Endodermal cell (in vitro differentiated cells): Measurements from ENCODE around the gene ZNF710. TPM values are rescaled to one million over a fixed set of nuclear protein-coding genes. Genes with fewer than 3 reads are reported as not detected.

ENCODE experiments used
- DNase-seq: peaks from one replicate; pipeline ENCODE4 v3.0.0-alpha.2; 2017
- H3K27ac ChIP-seq: 2 replicates; pipeline ENCODE4 v1.5.1; 2013; ENCODE audit warnings: mild to moderate bottlenecking, low read depth, low read length, moderate library complexity
- H3K27me3 ChIP-seq: 2 replicates; pipeline ENCODE4 v1.6.1; 2013; ENCODE audit warnings: mild to moderate bottlenecking, low read length, moderate library complexity; ENCODE audit not compliant: insufficient read depth, control insufficient read depth, poor library complexity, severe bottlenecking
- H3K36me3 ChIP-seq: 2 replicates; pipeline ENCODE4 v1.7.0; 2013; ENCODE audit warnings: mild to moderate bottlenecking, low read length, moderate library complexity; ENCODE audit not compliant: control insufficient read depth, insufficient read depth
- H3K4me1 ChIP-seq: one replicate; pipeline ENCODE4 v1.7.0; 2013; ENCODE audit warnings: low read length; ENCODE audit not compliant: control insufficient read depth, insufficient read depth
- H3K4me3 ChIP-seq: 2 replicates; pipeline ENCODE4 v1.5.1; 2013; ENCODE audit warnings: mild to moderate bottlenecking, low read length, moderate library complexity
- H3K9ac ChIP-seq: 2 replicates; pipeline ENCODE4 v1.6.1; 2013; ENCODE audit warnings: mild to moderate bottlenecking, low read length, moderate library complexity; ENCODE audit not compliant: poor library complexity, severe bottlenecking; ENCODE audit errors: extremely low read depth
- H3K9me3 ChIP-seq: 2 replicates; pipeline ENCODE4 v1.6.1; 2013; ENCODE audit warnings: mild to moderate bottlenecking, low read length, moderate library complexity; ENCODE audit not compliant: control insufficient read depth
- H3K27ac Mint-ChIP-seq: 2 replicates; pipeline ENCODE4 v1.8.0; 2020; ENCODE audit warnings: mixed read lengths
- H3K27me3 Mint-ChIP-seq: 2 replicates; pipeline ENCODE4 v1.8.0; 2021; ENCODE audit warnings: mild to moderate bottlenecking, mixed read lengths; ENCODE audit not compliant: insufficient read depth
- H3K36me3 Mint-ChIP-seq: 2 replicates; pipeline ENCODE4 v1.8.0; 2020; ENCODE audit warnings: low read depth, mixed read lengths
- H3K4me1 Mint-ChIP-seq: 2 replicates; pipeline ENCODE4 v1.8.0; 2020; ENCODE audit warnings: mixed read lengths
- H3K4me3 Mint-ChIP-seq: 2 replicates; pipeline ENCODE4 v1.8.0; 2020; ENCODE audit warnings: mild to moderate bottlenecking, moderate library complexity, mixed read lengths
- H3K9me3 Mint-ChIP-seq: 2 replicates; pipeline ENCODE4 v1.8.0; 2020; ENCODE audit warnings: mild to moderate bottlenecking, mixed read lengths
- WGBS, 2 experiments: methylation state at CpG; one replicate each; pipeline versions ENCODE4 v1.1.5 to v1.1.7; 2013; ENCODE audit warnings: missing lambda C conversion rate in 2 of 2, mixed read lengths in 1 of 2; ENCODE audit not compliant: insufficient coverage in 1 of 2, insufficient read length in 1 of 2; 5-methylcytosine and 5-hydroxymethylcytosine counted together
- total RNA-seq, 2 donors: library from RNA; stranded (reverse); fragmentation: NEBNext Ultra II Directional in 1 of 2; extraction: Animal tissue kit (Norgen Biotek cat#: 25700) in 1 of 2; gene quantifications; 2 replicates in 1 of 2; 3 replicates in 1 of 2; pipeline ENCODE4 v1.2.1, GENCODE V29; 2021
- TF ChIP-seq, protein P1 (sequence below): fragments of 200-600 bp; sonication (generic); conservative IDR thresholded peaks from 2 replicates; pipeline ENCODE4 v1.5.0; 2021; ENCODE audit warnings: antibody characterized with exemption, mild to moderate bottlenecking

ZNF710 gene
- total RNA-seq, 2 donors from 2014 or later, result 31.8 to 39.1 TPM

DNA sequence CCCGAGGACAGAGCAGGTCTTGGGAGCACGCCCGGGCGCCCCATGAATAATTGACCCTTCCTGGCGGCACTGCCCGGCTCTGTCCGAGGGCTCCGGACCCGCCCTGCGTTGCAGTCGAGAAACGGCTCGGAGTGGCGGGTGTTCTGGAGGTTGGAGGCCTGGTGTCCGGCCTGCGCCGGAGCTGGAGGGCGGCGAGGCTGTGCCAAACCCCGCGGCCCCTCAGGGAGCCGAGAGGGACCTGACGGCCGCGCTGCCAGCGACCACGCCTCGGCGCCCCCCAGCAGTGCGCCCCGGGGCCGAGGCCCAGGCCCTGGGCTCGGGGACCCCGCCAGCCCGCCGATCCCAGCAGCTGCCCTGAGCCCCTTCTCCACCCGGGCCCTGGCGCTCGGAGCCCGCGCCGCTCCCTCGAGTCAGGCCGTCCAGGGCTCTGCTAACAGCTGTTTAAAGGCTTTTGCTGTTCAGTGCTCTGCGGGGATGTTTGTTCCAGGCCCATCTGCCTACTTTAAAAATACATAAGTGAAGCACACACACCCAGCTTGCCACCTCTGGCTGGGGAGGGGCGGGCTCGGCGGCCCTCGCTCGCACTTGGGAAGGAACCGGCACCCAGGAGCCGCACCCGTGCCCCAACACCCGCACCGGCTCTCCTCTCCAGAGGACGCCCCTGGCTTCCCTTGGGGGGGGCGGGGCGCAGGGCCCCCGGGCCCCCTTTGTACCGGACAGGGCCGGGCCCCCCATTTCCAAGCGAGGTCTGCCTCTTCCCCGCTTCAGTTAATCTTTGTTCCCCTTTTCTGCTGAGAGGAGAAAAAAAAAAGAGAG lies 730 bp upstream of the ZNF710 start:
- Mint-ChIP-seq H3K27me3 (no peaks in the 10 kb centered on the region), H3K9me3 (no peaks in the 10 kb centered on the region), H3K36me3 (peaks cover 2% of the 10 kb centered on the region), H3K4me1 (peaks cover 42% of the 10 kb centered on the region), H3K4me3 (peak overlapping the region; percentile 87), H3K27ac (peak overlapping the region; percentile 97)
- H3K9ac ChIP-seq, result peak overlapping the region; percentile 86
- peaks cover 27% of the 10 kb centered on the region for H3K4me1 ChIP-seq
- DNase-seq, result peak; percentile 77
- 2 to 5% methylated on average over 19 to 63 of the region's 63 CpGs for whole genome bisulfite sequencing, 2 experiments
- TF ChIP-seq, protein P1, sequence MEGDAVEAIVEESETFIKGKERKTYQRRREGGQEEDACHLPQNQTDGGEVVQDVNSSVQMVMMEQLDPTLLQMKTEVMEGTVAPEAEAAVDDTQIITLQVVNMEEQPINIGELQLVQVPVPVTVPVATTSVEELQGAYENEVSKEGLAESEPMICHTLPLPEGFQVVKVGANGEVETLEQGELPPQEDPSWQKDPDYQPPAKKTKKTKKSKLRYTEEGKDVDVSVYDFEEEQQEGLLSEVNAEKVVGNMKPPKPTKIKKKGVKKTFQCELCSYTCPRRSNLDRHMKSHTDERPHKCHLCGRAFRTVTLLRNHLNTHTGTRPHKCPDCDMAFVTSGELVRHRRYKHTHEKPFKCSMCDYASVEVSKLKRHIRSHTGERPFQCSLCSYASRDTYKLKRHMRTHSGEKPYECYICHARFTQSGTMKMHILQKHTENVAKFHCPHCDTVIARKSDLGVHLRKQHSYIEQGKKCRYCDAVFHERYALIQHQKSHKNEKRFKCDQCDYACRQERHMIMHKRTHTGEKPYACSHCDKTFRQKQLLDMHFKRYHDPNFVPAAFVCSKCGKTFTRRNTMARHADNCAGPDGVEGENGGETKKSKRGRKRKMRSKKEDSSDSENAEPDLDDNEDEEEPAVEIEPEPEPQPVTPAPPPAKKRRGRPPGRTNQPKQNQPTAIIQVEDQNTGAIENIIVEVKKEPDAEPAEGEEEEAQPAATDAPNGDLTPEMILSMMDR, result no peak
- H3K9me3 ChIP-seq, result no peaks in the 10 kb centered on the region
- no peaks in the 10 kb centered on the region for H3K36me3 ChIP-seq
- H3K27me3 ChIP-seq, result no peaks in the 10 kb centered on the region
- H3K4me3 ChIP-seq, result peak overlapping the region; percentile 87
- peak overlapping the region; percentile 94 for H3K27ac ChIP-seq

DNA sequence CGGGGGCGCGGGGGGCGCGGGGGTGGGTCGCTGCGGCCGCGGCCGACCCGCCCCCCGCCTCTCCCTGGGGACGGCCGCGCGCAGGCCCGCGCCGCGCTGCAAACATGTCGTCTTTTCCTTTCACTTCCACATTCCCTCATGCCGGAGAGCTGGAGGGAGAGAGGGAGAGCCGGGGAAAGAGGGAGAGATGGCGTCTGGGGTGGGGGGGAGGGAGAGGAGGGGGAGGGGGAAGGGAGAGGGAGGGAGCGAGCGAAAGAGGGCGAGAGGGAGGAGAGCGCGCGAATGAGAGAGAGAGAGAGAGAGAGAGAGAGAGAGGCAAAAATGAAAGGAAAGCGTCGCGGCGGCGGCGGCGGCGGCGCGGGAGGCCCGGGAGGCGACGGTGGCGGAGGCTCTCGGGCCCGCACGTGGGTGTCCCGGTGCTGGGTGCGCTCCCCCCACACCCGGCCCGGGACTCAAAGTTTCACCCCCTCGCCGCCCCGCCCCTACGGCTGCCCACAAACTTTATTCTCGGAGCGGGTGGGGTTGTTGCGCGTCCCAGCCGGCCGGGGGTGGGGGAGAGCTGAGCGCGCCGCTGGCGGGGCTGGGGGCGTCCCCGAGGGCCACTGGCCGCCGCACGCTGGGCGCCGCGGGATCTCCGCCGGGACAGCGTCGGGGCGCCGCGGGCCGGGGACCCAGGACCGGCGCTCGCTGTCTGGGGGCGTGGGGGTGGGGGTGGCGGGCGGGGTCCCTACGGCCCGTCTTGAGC lies 731 bp downstream of the ZNF710 start:
- H3K9ac ChIP-seq, result no peak overlapping the region
- H3K4me3 ChIP-seq, result no peak overlapping the region
- TF ChIP-seq, protein P1, result no peak
- Mint-ChIP-seq H3K4me3 (peak overlapping the region; percentile 87), H3K4me1 (peaks cover 48% of the 10 kb centered on the region), H3K27me3 (no peaks in the 10 kb centered on the region), H3K27ac (no peak overlapping the region), H3K36me3 (peaks cover 2% of the 10 kb centered on the region), H3K9me3 (no peaks in the 10 kb centered on the region)
- H3K9me3 ChIP-seq, result no peaks in the 10 kb centered on the region
- peaks cover 35% of the 10 kb centered on the region for H3K4me1 ChIP-seq
- no peaks in the 10 kb centered on the region for H3K27me3 ChIP-seq
- peak overlapping the region; percentile 70 for H3K27ac ChIP-seq
- no peaks in the 10 kb centered on the region for H3K36me3 ChIP-seq
- 0% methylated on average over 66 of the region's 89 CpGs; no CpG with 5 or more reads in 1 of the 2 experiments for WGBS, 2 experiments
- DNase-seq, result peak; percentile 86

DNA sequence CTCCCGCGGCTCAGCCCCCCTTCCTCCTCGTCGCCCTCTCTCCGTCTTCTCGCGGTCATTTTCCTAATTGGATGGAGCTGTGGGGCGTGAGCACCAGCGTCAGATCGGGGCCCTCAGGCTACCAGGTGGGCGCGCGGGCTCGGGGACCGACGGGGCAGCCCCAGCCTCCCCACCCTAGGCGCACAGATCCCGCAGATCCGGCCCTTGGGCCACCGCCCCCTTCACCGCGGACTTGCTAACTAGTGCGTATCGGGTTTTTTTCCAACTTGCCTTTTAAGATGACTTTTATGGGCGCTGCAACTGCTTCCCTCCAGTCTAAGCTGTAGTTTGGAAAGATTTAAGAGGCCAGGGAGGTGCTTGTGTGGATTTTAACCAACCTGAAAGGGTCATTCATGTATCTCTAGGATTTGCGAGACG lies 1.3 kb downstream of the ZNF710 start:
- Histone ChIP-seq H3K9me3 (no peaks in the 10 kb centered on the region), H3K36me3 (no peaks in the 10 kb centered on the region), H3K27ac (no peak overlapping the region), H3K4me3 (peak overlapping the region; percentile 84), H3K27me3 (no peaks in the 10 kb centered on the region), H3K9ac (peak overlapping the region; percentile 29), H3K4me1 (peaks cover 35% of the 10 kb centered on the region)
- Mint-ChIP-seq H3K9me3 (no peaks in the 10 kb centered on the region), H3K4me1 (peaks cover 48% of the 10 kb centered on the region), H3K27me3 (no peaks in the 10 kb centered on the region), H3K27ac (peak overlapping the region; percentile 44), H3K4me3 (peak overlapping the region; percentile 87), H3K36me3 (peaks cover 2% of the 10 kb centered on the region)
- 3 to 4% methylated on average over 8 to 27 of the region's 27 CpGs for WGBS, 2 experiments
- DNase-seq, result peak; percentile 77
- TF ChIP-seq, protein P1, result no peak
